Body of pancreas (tissue), 4 donors: ENCODE measurements around the gene TOX2. TPM values are rescaled to one million over a fixed set of nuclear protein-coding genes. Genes with fewer than 3 reads are reported as not detected.
A peak's percentile ranks its signal among the peaks of the same experiment; 100 is the strongest.

Source experiments
- ATAC-seq: fragments of 150-250 bp; one replicate; pipeline ENCODE4 v1.9.1; 2016
- DNase-seq, 4 donors: peaks; one replicate each; pipeline ENCODE4 v3.0.0-alpha.2; 2019
- H3K27ac ChIP-seq, 4 donors: fragments of 200-600 bp; sonication (generic); 1 replicate in 3 of 4; 2 replicates in 1 of 4; pipeline versions ENCODE4 v1.5.1 to v1.6.1; 2016 to 2019; ENCODE audit warnings: mild to moderate bottlenecking in 1 of 4, mixed read lengths in 1 of 4, moderate library complexity in 1 of 4
- H3K27me3 ChIP-seq, 2 donors: fragments of 200-600 bp; sonication (generic); one replicate each; pipeline ENCODE4 v1.6.0; 2016; ENCODE audit warnings: mild to moderate bottlenecking in 1 of 2
- H3K36me3 ChIP-seq, 2 donors: fragments of 200-600 bp; sonication (generic); replicated peaks in 1 of 2; 2 replicates each; pipeline ENCODE4 v1.5.1; 2016; ENCODE audit warnings: low read depth in 2 of 2; ENCODE audit not compliant: insufficient read depth in 1 of 2
- H3K4me1 ChIP-seq: fragments of 200-600 bp; sonication (generic); one replicate; pipeline ENCODE4 v1.6.0; 2016
- H3K4me3 ChIP-seq, 2 donors: fragments of 200-600 bp; sonication (generic); 1 replicate in 1 of 2; 2 replicates in 1 of 2; pipeline ENCODE4 v1.5.1; 2016 to 2019
- H3K9me3 ChIP-seq, 3 donors: fragments of 200-600 bp; sonication (generic); 1 replicate in 2 of 3; 2 replicates in 1 of 3; pipeline ENCODE4 v1.5.1; 2016
- POLR2A ChIP-seq, 3 donors: fragments of 450-650 bp; IDR thresholded peaks; one replicate each; pipeline ENCODE4 v1.6.1; 2016; ENCODE audit warnings: antibody characterized with exemption in 3 of 3, mild to moderate bottlenecking in 2 of 3
- WGBS, 2 donors: methylation state at CpG; one replicate each; pipeline ENCODE4 v1.1.5; 2017; 5-methylcytosine and 5-hydroxymethylcytosine counted together
- intact Hi-C: fragments of 100-400 bp; cut with DNase I; formaldehyde crosslinking; loops from one replicate; pipeline ENCODE4 v1.15.1; 2023
- total RNA-seq, 2 donors: library from RNA; depleted of rRNA; stranded (reverse); fragments of >200 nt; gene quantifications; one replicate each; pipeline ENCODE4 v1.1.0, GENCODE V29; 2016
- TF ChIP-seq, protein P1 (sequence below), 7 experiments: fragments of 450-650 bp in 4 of 7; fragments of 200-600 bp in 3 of 7; sonication (generic) in 3 of 7; IDR thresholded peaks; one replicate each; pipeline ENCODE4 v1.5.1; 2016 to 2019; ENCODE audit warnings: antibody characterized with exemption in 7 of 7

TOX2 gene
- total RNA-seq, 2 donors from 2014 or later: 1.8 to 2.0 TPM

DNA sequence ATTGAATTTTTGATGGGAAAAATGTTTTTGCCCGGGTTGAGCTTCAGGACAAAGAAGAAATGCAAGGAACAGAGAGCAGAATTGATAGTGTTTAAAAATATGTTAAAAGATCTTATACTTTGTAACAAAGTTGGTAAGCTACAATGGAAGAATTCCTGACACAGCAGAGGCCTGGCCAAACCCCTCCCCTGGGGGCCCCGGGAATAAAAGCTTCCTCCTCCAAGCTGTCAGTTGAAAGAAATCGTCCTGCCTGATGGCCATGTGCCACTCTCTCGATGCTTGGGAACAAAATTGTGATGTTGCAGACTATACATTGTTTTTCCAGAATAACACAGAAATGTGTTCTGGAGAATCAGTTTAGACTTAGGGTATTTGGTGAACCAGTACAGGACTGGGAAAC lies 14.2 kb upstream of the TOX2 start:
- peaks cover 6% of the 10 kb centered on the region for H3K4me1 ChIP-seq
- no peaks in the 10 kb centered on the region for H3K36me3 ChIP-seq
- ATAC-seq (no peak), DNase-seq (no peak)
- no peak overlapping the region for H3K27ac ChIP-seq
- WGBS, 2 donors: 41 to 43% methylated on average over 4 of the region's 4 CpGs
- no peak overlapping the region for H3K4me3 ChIP-seq
- peaks cover 0 to 6% (median 0%) of the 10 kb centered on the region in 3 donors for H3K9me3 ChIP-seq
- TF ChIP-seq, protein P1, sequence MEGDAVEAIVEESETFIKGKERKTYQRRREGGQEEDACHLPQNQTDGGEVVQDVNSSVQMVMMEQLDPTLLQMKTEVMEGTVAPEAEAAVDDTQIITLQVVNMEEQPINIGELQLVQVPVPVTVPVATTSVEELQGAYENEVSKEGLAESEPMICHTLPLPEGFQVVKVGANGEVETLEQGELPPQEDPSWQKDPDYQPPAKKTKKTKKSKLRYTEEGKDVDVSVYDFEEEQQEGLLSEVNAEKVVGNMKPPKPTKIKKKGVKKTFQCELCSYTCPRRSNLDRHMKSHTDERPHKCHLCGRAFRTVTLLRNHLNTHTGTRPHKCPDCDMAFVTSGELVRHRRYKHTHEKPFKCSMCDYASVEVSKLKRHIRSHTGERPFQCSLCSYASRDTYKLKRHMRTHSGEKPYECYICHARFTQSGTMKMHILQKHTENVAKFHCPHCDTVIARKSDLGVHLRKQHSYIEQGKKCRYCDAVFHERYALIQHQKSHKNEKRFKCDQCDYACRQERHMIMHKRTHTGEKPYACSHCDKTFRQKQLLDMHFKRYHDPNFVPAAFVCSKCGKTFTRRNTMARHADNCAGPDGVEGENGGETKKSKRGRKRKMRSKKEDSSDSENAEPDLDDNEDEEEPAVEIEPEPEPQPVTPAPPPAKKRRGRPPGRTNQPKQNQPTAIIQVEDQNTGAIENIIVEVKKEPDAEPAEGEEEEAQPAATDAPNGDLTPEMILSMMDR (IDR thresholded peaks at IDR 0.05): no peak
- no peak for TF ChIP-seq POLR2A (IDR thresholded peaks at IDR 0.05)
- no peaks in the 10 kb centered on the region for H3K27me3 ChIP-seq
- intact Hi-C loops: no loop called here

DNA sequence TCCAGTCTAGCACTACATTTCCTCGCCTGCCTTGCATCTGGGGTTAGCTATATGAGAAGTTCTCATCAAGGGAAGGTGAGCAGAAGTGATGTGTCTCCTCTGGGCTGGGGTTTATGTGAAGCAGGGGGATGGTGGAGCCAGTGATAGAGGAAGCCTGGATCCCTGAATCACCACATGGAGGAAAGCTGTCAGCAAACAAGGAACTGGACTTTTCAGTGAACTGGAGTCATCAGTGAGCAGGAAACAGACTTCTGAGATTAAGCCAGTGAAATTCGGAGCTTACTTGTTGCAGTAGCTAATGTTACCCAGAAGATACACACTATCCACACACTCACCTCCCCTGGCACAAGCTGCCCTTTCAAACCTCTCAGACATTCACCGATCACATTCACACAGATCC lies 13.4 kb upstream of the TOX2 start:
- H3K27me3 ChIP-seq: no peaks in the 10 kb centered on the region
- 76 to 80% methylated on average over 3 of the region's 3 CpGs for WGBS, 2 donors
- no peak overlapping the region for H3K27ac ChIP-seq
- intact Hi-C loops: no loop called here
- ATAC-seq: no peak
- TF ChIP-seq POLR2A (IDR thresholded peaks at IDR 0.05): no peak
- TF ChIP-seq, protein P1 (IDR thresholded peaks at IDR 0.05): no peak
- no peak for DNase-seq
- H3K36me3 ChIP-seq: no peaks in the 10 kb centered on the region
- H3K9me3 ChIP-seq: peaks cover 0 to 6% (median 0%) of the 10 kb centered on the region in 3 donors
- H3K4me3 ChIP-seq: no peak overlapping the region
- H3K4me1 ChIP-seq: peaks cover 6% of the 10 kb centered on the region

DNA sequence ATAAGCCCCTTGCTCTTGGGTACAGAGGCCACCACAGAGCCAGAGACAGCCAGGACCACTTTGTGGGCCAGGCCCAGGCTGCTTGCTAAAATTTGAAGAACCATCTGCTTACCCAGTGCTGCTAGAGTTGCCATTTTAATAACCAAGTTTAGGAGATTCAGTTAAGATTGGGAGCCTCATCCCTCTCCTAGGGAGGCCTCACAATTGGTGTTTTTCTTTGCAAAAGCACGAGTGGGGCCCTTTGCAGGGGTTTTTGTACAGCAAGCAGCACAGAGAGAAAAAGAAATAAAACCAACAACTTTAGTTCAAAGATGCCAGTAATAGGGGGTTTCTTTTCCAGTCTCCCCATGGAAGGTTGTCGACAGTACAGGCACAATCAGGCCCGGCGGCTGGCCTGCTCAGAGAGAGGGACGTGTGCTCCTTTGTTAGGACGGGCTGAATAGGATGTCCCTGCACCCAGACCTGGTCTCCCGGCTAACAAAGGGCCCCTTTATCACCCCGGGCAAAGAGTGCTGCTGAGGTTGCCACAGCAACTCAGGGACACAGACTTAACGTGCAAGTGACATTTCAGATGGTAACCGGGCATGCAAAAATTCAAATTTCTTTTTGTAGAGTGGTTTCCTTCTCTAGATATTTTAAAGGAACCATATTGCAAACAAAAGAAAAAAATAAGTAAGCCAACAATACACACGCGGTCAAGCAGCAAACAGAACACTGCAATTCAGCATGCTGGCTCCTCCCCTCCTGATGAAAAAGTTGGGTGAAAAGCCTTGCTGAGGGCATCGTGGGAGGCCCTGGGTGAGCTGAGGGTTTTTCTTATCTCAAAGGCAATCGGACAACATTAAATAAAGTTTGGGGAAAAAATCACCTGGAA lies 10.5 kb upstream of the TOX2 start:
- ATAC-seq (peak; percentile 47), DNase-seq (no peak)
- Histone ChIP-seq H3K27me3 (no peaks in the 10 kb centered on the region), H3K4me1 (peaks cover 6% of the 10 kb centered on the region), H3K9me3 (peaks cover 0 to 6% (median 0%) of the 10 kb centered on the region in 3 donors), H3K4me3 (no peak overlapping the region), H3K27ac (peak overlapping the region in 1 of 4 donors; percentile 9), H3K36me3 (no peaks in the 10 kb centered on the region)
- 26% methylated on average over 14 of the region's 14 CpGs for WGBS, 2 donors
- intact Hi-C loops: no loop called here
- TF ChIP-seq, protein P1 (IDR thresholded peaks at IDR 0.05): no peak
- TF ChIP-seq POLR2A (IDR thresholded peaks at IDR 0.05): no peak

GRCh38 chr20:43904827-43905177 lies 9.8 kb upstream of the TOX2 start:
- no peaks in the 10 kb centered on the region for H3K27me3 ChIP-seq
- intact Hi-C loops: no loop called here
- WGBS, 2 donors: 28 to 43% methylated on average over 7 to 8 of the region's 8 CpGs
- no peak overlapping the region for H3K4me3 ChIP-seq
- H3K36me3 ChIP-seq: no peaks in the 10 kb centered on the region
- TF ChIP-seq, protein P1 (IDR thresholded peaks at IDR 0.05): no peak
- no peak for TF ChIP-seq POLR2A (IDR thresholded peaks at IDR 0.05)
- peaks cover 6% of the 10 kb centered on the region for H3K4me1 ChIP-seq
- DNase-seq: no peak
- H3K9me3 ChIP-seq: peaks cover 0 to 6% (median 0%) of the 10 kb centered on the region in 3 donors
- no peak for ATAC-seq
- H3K27ac ChIP-seq: peak overlapping the region in 1 of 4 donors; percentile 9
